SK-MEL-5 (cell line): Measurements from ENCODE around the gene TUBGCP4. TPM values are rescaled to one million over a fixed set of nuclear protein-coding genes. Genes with fewer than 3 reads are reported as not detected.

Experiments used
- DNase-seq: peaks from one replicate; pipeline ENCODE4 v3.0.0-alpha.2; 2016; ENCODE audit warnings: low read depth, low spot score
- in situ Hi-C: cut with HindIII; loops from 2 replicates; pipeline ENCODE4 v1.10.0; 2016; ENCODE audit warnings: low sequenced_read_pairs, high pct_unique_total_duplicates, low pct_unique_long_range_greater_than_20kb
- total RNA-seq: library from RNA; depleted of rRNA; stranded (reverse); fragments of >200 nt; shearing (Covaris generic); gene quantifications from 2 replicates; pipeline ENCODE4 v1.2.3, GENCODE V29; 2014; rRNA removed

TUBGCP4 gene
- total RNA-seq, 1 experiment from 2014 or later: 9.2 TPM

DNA sequence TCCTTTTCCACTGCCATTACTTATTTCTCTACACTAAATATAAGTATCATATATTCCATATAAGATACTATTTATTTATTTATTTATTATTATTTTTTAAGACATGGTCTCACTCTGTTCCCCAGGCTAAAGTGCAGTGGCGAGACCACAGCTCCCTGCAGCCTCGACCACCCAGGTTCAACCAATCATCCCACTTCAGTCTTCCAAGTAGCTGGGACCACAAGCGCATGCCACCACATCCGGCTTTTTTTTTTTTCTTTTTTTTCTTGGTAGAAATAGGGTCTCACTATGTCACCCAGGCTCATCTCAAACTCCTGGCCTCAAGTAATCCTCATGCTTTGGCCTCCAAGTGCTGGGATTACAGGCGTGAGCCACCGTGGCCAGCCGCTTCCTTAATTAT lies 65.5 kb downstream of the TUBGCP4 start:
- in situ Hi-C loops: no loop called here
- no peak for DNase-seq

- in situ Hi-C loops: no loop called here
- DNase-seq: no peak
Observed at GRCh38 chr15:43439268-43439667, 68.4 kb downstream of the TUBGCP4 start.

GRCh38 chr15:43440721-43441281 lies 69.9 kb downstream of the TUBGCP4 start:
- in situ Hi-C loops: no loop called here

GRCh38 chr15:43441316-43441715 lies 70.4 kb downstream of the TUBGCP4 start:
- in situ Hi-C loops: no loop called here
- peak; percentile 43 for DNase-seq

More at GRCh38 chr15:43440721-43441281, 69.9 kb downstream of the TUBGCP4 start:
- peak; percentile 91 for DNase-seq

DNA sequence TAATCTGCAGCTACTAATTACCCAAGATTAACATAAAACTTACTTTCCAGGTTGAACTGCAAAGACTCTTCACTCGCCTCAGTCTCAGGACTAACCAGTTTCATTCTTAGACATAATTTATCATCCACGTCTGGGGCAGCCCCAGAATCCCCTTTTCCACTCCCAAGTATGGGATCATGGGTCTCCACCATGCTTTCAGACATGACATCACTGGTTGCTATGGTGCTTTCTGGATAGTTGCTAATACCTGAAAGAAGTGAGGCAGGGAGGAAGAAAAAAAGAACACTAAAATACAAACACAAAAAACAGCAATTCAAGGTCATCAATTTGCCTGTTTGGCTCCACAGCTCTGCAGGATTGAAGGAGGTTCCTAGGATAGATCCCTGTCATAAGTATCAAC lies 75.4 kb downstream of the TUBGCP4 start:
- peak; percentile 31 for DNase-seq
- in situ Hi-C loops: no loop called here

DNA sequence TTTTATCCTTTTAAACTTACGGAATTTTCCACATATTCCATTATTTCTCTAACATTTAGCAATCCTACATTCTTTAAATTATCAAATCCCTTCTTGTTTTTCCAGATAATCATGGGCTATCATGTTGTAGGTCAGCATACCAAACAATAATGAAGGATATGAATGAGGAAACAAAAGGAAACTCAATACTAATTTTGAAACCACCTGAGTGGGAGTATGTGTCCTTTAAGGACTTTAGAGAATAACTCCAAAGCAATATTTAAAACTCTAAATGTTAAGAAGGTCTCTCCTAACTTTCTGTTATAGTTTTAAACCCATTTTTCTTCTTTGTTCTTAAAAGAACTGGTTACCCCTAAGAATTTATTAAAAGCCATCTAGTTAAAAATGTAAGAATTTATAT lies 79.1 kb downstream of the TUBGCP4 start:
- in situ Hi-C loops: no loop called here

More for the DNA sequence above, 79.1 kb downstream of the TUBGCP4 start:
- DNase-seq: no peak

Other genes with a start within 250 kb of the TUBGCP4 start
- gene TMEM62, start 237.5 kb upstream of the TUBGCP4 start, total RNA-seq: 21.6 and 22.0 TPM in 2 replicates
- gene CCNDBP1, start 185.7 kb upstream of the TUBGCP4 start, total RNA-seq: 63.2 and 64.0 TPM in 2 replicates
- gene EPB42, start 150.1 kb upstream of the TUBGCP4 start, total RNA-seq: not detected in 2 replicates
- 0.13 and 0.21 TPM in 2 replicates for gene TGM5, start 104.2 kb upstream of the TUBGCP4 start, total RNA-seq
- not detected in 2 replicates for gene TGM7, start 68.8 kb upstream of the TUBGCP4 start, total RNA-seq
- gene LCMT2, start 40.5 kb upstream of the TUBGCP4 start, total RNA-seq: 16.0 and 16.3 TPM in 2 replicates
- 21.0 and 23.1 TPM in 2 replicates for gene ZSCAN29, start 58 bp upstream of the TUBGCP4 start, total RNA-seq
- gene TP53BP1, start 122.1 kb downstream of the TUBGCP4 start, total RNA-seq: 25.9 and 30.7 TPM in 2 replicates
- gene MAP1A, start 146.5 kb downstream of the TUBGCP4 start, total RNA-seq: 0.87 and 0.90 TPM in 2 replicates
- gene PPIP5K1, start 219.1 kb downstream of the TUBGCP4 start, total RNA-seq: 13.7 and 14.8 TPM in 2 replicates
- 55.2 and 55.6 TPM in 2 replicates for gene CKMT1B, start 222.9 kb downstream of the TUBGCP4 start, total RNA-seq
- 0.08 and 0.27 TPM in 2 replicates for gene STRC, start 247.7 kb downstream of the TUBGCP4 start, total RNA-seq